GM18517 (cell line): ENCODE measurements around the gene LRMDA.

Experiments
- ATAC-seq: cut with Tn5 transposase; IDR thresholded peaks from one replicate; pipeline ENCODE4 v1.9.1; 2021; ENCODE audit warnings: mild to moderate bottlenecking, moderate library complexity; ENCODE audit not compliant: unreplicated experiment

The LRMDA gene

GRCh38 chr10:75654772-75655171 is 223.3 kb downstream of the LRMDA start:
- no peak for ATAC-seq

GRCh38 chr10:75655791-75656451 is 224.5 kb downstream of the LRMDA start:
- no peak for ATAC-seq

- no peak for ATAC-seq
These were observed 225.9 kb downstream of the LRMDA start for GRCh38 chr10:75657351-75657750.

GRCh38 chr10:75658036-75658435 is 226.6 kb downstream of the LRMDA start:
- ATAC-seq: no peak

- no peak for ATAC-seq
These were observed 227.1 kb downstream of the LRMDA start for GRCh38 chr10:75658496-75658895.

- no peak for ATAC-seq
These were observed 227.5 kb downstream of the LRMDA start for GRCh38 chr10:75658915-75659314.

GRCh38 chr10:75660823-75661222 is 229.4 kb downstream of the LRMDA start:
- ATAC-seq: no peak

GRCh38 chr10:75662715-75663114 is 231.3 kb downstream of the LRMDA start:
- no peak for ATAC-seq

- ATAC-seq: no peak
These were observed 232.7 kb downstream of the LRMDA start for GRCh38 chr10:75663947-75664664.

GRCh38 chr10:75664968-75665367 is 233.5 kb downstream of the LRMDA start:
- ATAC-seq: no peak

GRCh38 chr10:75665707-75666106 is 234.3 kb downstream of the LRMDA start:
- no peak for ATAC-seq

- no peak for ATAC-seq
These were observed 240.8 kb downstream of the LRMDA start for GRCh38 chr10:75672111-75672671.

- no peak for ATAC-seq
These were observed 241.4 kb downstream of the LRMDA start for GRCh38 chr10:75672842-75673241.

- no peak for ATAC-seq
These were observed 246.1 kb downstream of the LRMDA start for GRCh38 chr10:75677541-75677940.

GRCh38 chr10:75678527-75678926 is 247.1 kb downstream of the LRMDA start:
- no peak for ATAC-seq

- ATAC-seq: no peak
These were observed 248.1 kb downstream of the LRMDA start for GRCh38 chr10:75679536-75679935.

- no peak for ATAC-seq
These were observed 249.9 kb downstream of the LRMDA start for GRCh38 chr10:75681334-75681733.

GRCh38 chr10:75682649-75683557 is 251.5 kb downstream of the LRMDA start:
- ATAC-seq: no peak

GRCh38 chr10:75685187-75685586 is 253.8 kb downstream of the LRMDA start:
- ATAC-seq: no peak

- no peak for ATAC-seq
These were observed 257.3 kb downstream of the LRMDA start for GRCh38 chr10:75688506-75689300.
